Right cardiac atrium (tissue), 5 donors: ENCODE data around the gene CORO1C. TPM values are rescaled to one million over a fixed set of nuclear protein-coding genes. Genes with fewer than 3 reads are reported as not detected.
A peak's percentile ranks its signal among the peaks of the same experiment; 100 is the strongest.
"Not testable (repeated sequence)": the region's sequence is repeated elsewhere in the genome, so short reads cannot be mapped to it uniquely, and the experiment has no call there.

Experiments
- ATAC-seq, 2 donors: fragments of 200-7000 bp; cut with Tn5 transposase; one replicate each; pipeline versions ENCODE4 v1.8.0 to v1.9.1; 2020; ENCODE audit warnings: moderate library complexity in 2 of 2, mild to moderate bottlenecking in 1 of 2
- DNase-seq, 3 donors: peaks; one replicate each; pipeline ENCODE4 v3.0.0-alpha.2; 2020
- H3K27ac ChIP-seq: one replicate; pipeline ENCODE4 v1.5.1; 2013; ENCODE audit warnings: mild to moderate bottlenecking, low read length, control low read depth, moderate library complexity
- H3K27me3 ChIP-seq: one replicate; pipeline ENCODE4 v1.6.1; 2013; ENCODE audit not compliant: control insufficient read depth, insufficient read depth
- H3K4me1 ChIP-seq: one replicate; pipeline ENCODE4 v1.6.1; 2013; ENCODE audit warnings: low read length; ENCODE audit not compliant: control insufficient read depth, insufficient read depth
- H3K4me3 ChIP-seq: one replicate; pipeline ENCODE4 v1.5.1; 2013; ENCODE audit warnings: low read length, control low read depth
- H3K9me3 ChIP-seq: one replicate; pipeline ENCODE4 v1.6.1; 2013; ENCODE audit warnings: low read length; ENCODE audit not compliant: control insufficient read depth
- WGBS: extraction: QIAGEN DNeasy Blood & Tissue Kit; methylation state at CpG from one replicate; pipeline ENCODE4 v1.1.7; 2013; 5-methylcytosine and 5-hydroxymethylcytosine counted together
- intact Hi-C, 4 donors: fragments of 100-400 bp; cut with DNase I; formaldehyde crosslinking; loops; one replicate each; pipeline versions ENCODE4 v1.11.0 to v1.14.0; 2022 to 2023
- polyA plus RNA-seq: library from polyadenylated mRNA; stranded (reverse); fragments of 200-250 nt; gene quantifications from one replicate; pipeline ENCODE4 v1.2.3, GENCODE V29; 2013
- total RNA-seq, 4 donors: library from RNA; stranded (reverse); fragmentation: NEBNext Ultra II Directional; extraction: Animal tissue kit (Norgen Biotek cat#: 25700); gene quantifications; one replicate each; pipeline ENCODE4 v1.2.1, GENCODE V29; 2021
- donor health status: healthy with polysubstance abuse.
- donor health status: DM: no; HTN: yes; CAD: no.
- donor health status: DM: no; HTN: no; CAD: no.
- donor health status: DM: no; HTN: yes; CAD: no; lungs with severe emphysema.
- donor health status: DM: yes; HTN: yes; CAD: no.

The CORO1C gene
- total and polyA plus RNA-seq, 5 donors: 24.8 to 122 (median 85.5) TPM

DNA sequence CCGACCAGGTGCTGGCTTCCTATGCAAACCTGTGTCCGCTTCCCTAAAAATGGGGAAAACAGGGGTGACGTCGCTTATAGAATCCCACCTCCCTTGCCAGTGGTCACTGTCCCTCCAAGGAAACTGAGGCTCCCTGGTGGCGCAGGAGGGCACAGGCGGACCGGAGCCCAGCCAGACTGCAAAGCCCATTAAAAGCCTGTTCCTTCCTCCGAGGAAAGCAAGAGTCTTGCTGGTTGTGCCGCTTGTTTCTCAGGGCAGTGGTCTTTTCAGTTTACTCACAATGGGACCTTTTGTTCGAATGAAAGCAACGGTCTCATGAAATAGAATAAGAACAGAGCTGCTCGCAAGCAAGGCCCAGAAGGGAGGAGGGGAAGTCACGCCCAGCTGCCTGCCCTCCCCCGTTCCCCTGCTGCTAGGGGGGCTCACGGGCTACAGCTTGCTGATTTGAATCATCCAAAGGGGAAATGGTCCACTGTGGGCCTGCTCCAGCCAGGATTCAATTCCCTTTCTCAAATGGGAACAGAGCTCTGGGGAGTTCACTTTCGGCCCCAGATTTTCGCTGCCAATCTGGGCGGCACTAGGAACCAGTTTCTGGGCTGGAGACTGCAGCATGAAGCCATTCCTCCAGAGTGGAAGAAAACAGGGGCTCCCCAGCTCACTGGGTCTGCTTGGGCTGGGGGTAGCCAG lies 93.0 kb downstream of the CORO1C start:
- Histone ChIP-seq H3K27ac (peak overlapping the region; percentile 32), H3K4me1 (peaks cover 6% of the 10 kb centered on the region), H3K9me3 (no peaks in the 10 kb centered on the region), H3K4me3 (no peak overlapping the region), H3K27me3 (no peaks in the 10 kb centered on the region)
- intact Hi-C loops: loop anchor here in 1 of 4 donors (10.0 kb wide), 1 partner anchor 457 kb away; the partner anchor contains the start of genes ALKBH2 and UNG
- DNase-seq (peak in 2 of 3 donors; percentile 76 to 82), ATAC-seq (peak; percentile 35 to 47)
- 20% methylated on average over 18 of the region's 18 CpGs for WGBS

GRCh38 chr12:108637222-108637971 lies 93.9 kb downstream of the CORO1C start:
- DNase-seq: no peak
- ATAC-seq: no peak
- no peak overlapping the region for H3K27ac ChIP-seq
- no peaks in the 10 kb centered on the region for H3K27me3 ChIP-seq
- H3K4me3 ChIP-seq: no peak overlapping the region
- intact Hi-C loops: loop anchor here in 1 of 4 donors (10.0 kb wide), 1 partner anchor 457 kb away; the partner anchor contains the start of genes ALKBH2 and UNG
- peaks cover 6% of the 10 kb centered on the region for H3K4me1 ChIP-seq
- 66% methylated on average over 7 of the region's 7 CpGs for WGBS
- no peaks in the 10 kb centered on the region for H3K9me3 ChIP-seq

DNA sequence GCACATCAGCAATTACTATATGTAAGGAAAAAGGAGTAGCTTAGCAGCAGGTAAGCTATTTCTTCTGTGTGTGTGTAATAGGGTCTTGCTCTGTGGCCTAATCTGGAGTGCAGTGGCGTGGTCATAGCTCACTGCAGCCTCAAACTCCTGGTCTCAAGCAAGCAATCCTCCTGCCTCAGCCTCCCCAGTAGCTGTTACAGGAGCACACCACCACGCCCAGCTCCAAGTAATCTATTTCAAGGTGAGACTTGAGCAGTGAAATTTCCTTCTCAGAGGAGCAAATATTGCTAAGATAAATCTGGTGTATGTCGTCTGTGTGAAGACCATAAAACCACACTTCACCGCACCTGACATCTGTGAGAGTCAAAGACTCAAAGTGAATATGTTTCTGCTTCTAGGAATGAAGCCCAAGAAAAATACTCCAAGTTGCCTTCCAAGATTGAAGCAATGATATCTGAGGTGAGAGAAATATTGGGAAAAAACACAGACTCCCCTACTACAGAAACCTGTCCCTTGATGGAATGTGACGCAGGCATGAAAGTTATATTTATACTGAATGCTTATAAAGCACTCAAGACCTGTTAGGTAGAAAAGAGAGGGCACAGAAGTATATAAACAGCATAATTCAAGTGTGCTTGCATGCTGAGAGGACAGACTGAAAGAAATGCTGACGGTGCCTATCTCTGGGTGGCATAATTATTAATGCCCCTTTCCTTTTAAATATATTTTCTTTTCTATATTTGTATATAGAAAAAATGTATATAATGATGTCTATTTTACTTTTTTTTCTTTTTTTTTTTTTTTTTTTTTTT lies 95.1 kb downstream of the CORO1C start:
- ATAC-seq (no peak), DNase-seq (no peak)
- Histone ChIP-seq H3K9me3 (no peaks in the 10 kb centered on the region), H3K4me1 (peaks cover 2% of the 10 kb centered on the region), H3K27ac (no peak overlapping the region), H3K27me3 (no peaks in the 10 kb centered on the region), H3K4me3 (no peak overlapping the region)
- intact Hi-C loops: loop anchor here in 1 of 4 donors (10.0 kb wide), 1 partner anchor 459 kb away; the partner anchor contains the start of genes ALKBH2 and UNG
- 80% methylated on average over 6 of the region's 6 CpGs for WGBS

DNA sequence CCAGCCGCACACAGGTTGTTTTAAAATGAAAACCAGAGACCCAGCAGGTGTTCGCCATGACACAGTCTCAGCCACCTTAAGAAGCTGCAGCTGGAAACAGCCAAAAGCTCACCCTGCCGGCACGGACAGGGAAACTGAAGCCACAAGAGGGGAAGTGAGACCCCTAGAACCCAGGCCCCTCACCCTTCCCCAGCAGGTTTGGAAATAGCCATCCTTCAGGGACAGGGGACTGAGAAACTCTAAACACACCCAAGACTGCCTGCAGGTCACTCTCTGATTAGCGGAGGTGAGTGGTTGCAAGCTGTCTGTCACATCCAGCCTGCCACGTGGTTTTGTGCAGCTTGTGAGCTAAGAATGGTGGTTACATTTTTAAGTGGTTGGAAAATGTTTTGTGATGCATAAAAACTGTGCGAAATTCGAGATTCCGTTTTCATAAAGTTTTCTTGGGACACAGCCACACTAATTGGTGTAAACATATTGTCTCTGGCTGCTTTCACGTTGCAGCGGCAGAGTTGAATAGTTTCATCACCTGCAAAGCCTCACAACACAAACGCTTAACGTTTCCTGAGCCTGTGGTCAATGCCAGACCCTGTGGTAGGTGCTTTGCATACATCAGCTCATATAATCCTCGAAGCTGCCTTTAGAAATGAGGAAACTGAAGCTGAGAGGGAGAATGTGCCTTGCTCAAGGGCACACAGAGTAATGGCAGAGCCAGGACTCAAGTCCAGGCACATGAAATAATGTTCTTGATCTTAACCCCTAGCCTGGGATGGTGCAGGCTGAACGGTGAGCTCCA lies 95.9 kb downstream of the CORO1C start:
- Histone ChIP-seq H3K4me1 (peaks cover 2% of the 10 kb centered on the region), H3K27me3 (no peaks in the 10 kb centered on the region), H3K4me3 (no peak overlapping the region), H3K27ac (no peak overlapping the region), H3K9me3 (no peaks in the 10 kb centered on the region)
- 49% methylated on average over 15 of the region's 15 CpGs for WGBS
- ATAC-seq (no peak), DNase-seq (no peak)
- intact Hi-C loops: loop anchor here in 1 of 4 donors (10.0 kb wide), 1 partner anchor 459 kb away; the partner anchor contains the start of genes ALKBH2 and UNG

- H3K4me1 ChIP-seq: peaks cover 7% of the 10 kb centered on the region
- intact Hi-C loops: loop anchor here in 1 of 4 donors (10.0 kb wide), 1 partner anchor 460 kb away; the partner anchor contains the start of genes ALKBH2 and UNG
- H3K27me3 ChIP-seq: no peaks in the 10 kb centered on the region
- ATAC-seq (peak in 1 of 2 donors; percentile 2), DNase-seq (peak in 1 of 3 donors; percentile 53)
- no peak overlapping the region for H3K4me3 ChIP-seq
- H3K27ac ChIP-seq: no peak overlapping the region
- WGBS: 70% methylated on average over 4 of the region's 4 CpGs
- no peaks in the 10 kb centered on the region for H3K9me3 ChIP-seq
These were observed 97.0 kb downstream of the CORO1C start for GRCh38 chr12:108634341-108634751.

GRCh38 chr12:108633534-108634248 lies 97.6 kb downstream of the CORO1C start, which contains the start of gene SELPLG:
Gene SELPLG (minus strand): TSS chr12:108633894. CDS start chr12:108624307, 9,587 bp downstream.
- Histone ChIP-seq H3K4me1 (peaks cover 7% of the 10 kb centered on the region), H3K9me3 (no peaks in the 10 kb centered on the region), H3K27me3 (no peaks in the 10 kb centered on the region), H3K27ac (no peak within 1 kb of the TSS), H3K4me3 (no peak within 1 kb of the TSS)
- ATAC-seq: peak; percentile 36 to 44
- intact Hi-C loops: loop anchor here in 1 of 4 donors (10.0 kb wide), 1 partner anchor 461 kb away; the partner anchor contains the start of genes ALKBH2 and UNG
- peak; percentile 51 to 85 (median 84) for DNase-seq
- 66% methylated on average over 14 of the region's 14 CpGs for WGBS

- Histone ChIP-seq H3K4me3 (no peak overlapping the region), H3K27ac (no peak overlapping the region), H3K27me3 (no peaks in the 10 kb centered on the region), H3K9me3 (no peaks in the 10 kb centered on the region), H3K4me1 (peaks cover 6% of the 10 kb centered on the region)
- DNase-seq: no peak
- intact Hi-C loops: loop anchor here in 1 of 4 donors (10.0 kb wide), 1 partner anchor 462 kb away; the partner anchor contains the start of genes ALKBH2 and UNG
- ATAC-seq: no peak
- 89% methylated on average over 7 of the region's 7 CpGs for WGBS
These were observed 98.2 kb downstream of the CORO1C start for GRCh38 chr12:108633081-108633533.

GRCh38 chr12:108631261-108631660 lies 100.1 kb downstream of the CORO1C start:
- not testable (repeated sequence) for H3K4me3 ChIP-seq, H3K27me3 ChIP-seq, H3K27ac ChIP-seq, ATAC-seq, H3K9me3 ChIP-seq, DNase-seq, H3K4me1 ChIP-seq
- 94% methylated on average over 4 of the region's 4 CpGs for WGBS
- intact Hi-C loops: loop anchor here in 1 of 4 donors (10.0 kb wide), 1 partner anchor 464 kb away; the partner anchor contains the start of genes ALKBH2 and UNG

GRCh38 chr12:108630481-108631207 lies 100.7 kb downstream of the CORO1C start:
- WGBS: 63% methylated on average over 9 of the region's 9 CpGs

More at GRCh38 chr12:108630481-108631207, 100.7 kb downstream of the CORO1C start:
- Histone ChIP-seq H3K27ac (no peak overlapping the region), H3K27me3 (no peaks in the 10 kb centered on the region), H3K4me3 (no peak overlapping the region), H3K4me1 (peaks cover 5% of the 10 kb centered on the region), H3K9me3 (no peaks in the 10 kb centered on the region)
- intact Hi-C loops: loop anchor here in 1 of 4 donors (10.0 kb wide), 1 partner anchor 464 kb away; the partner anchor contains the start of genes ALKBH2 and UNG
- no peak for DNase-seq
- no peak for ATAC-seq
